WTC11 (cell line): ENCODE data around the gene DTWD2. TPM values are rescaled to one million over a fixed set of nuclear protein-coding genes. Genes with fewer than 3 reads are reported as not detected.

ENCODE experiments used
- ATAC-seq: fragments of 200-7000 bp; cut with Tn5 transposase; 2 replicates; pipeline ENCODE4 v1.10.0; 2021; ENCODE audit warnings: mild to moderate bottlenecking, moderate library complexity
- CTCF ChIA-PET: fragments of 300-600 bp; sonication (Branson Sonifier 250); formaldehyde crosslinking; loops from one replicate; lab custom pipeline; 2021; ENCODE audit warnings: antibody characterized with exemption; lab: Charles Lee
- POLR2A ChIA-PET: fragments of 350-600 bp; sonication (Branson Sonifier 250); formaldehyde crosslinking; loops from one replicate; lab custom pipeline; 2021; ENCODE audit warnings: antibody characterized with exemption; lab: Charles Lee
- DNase-seq: peaks from one replicate; pipeline ENCODE4 v3.0.0; 2021; ENCODE audit warnings: low spot score
- H3K27ac Mint-ChIP-seq: 2 replicates; pipeline ENCODE4 v1.8.0; 2021; ENCODE audit warnings: mixed read lengths
- H3K27me3 Mint-ChIP-seq: 2 replicates; pipeline ENCODE4 v1.8.0; 2021; ENCODE audit warnings: low read depth, mild to moderate bottlenecking, moderate library complexity, mixed read lengths
- H3K36me3 Mint-ChIP-seq: 2 replicates; pipeline ENCODE4 v1.8.0; 2021; ENCODE audit warnings: mixed read lengths
- H3K4me1 Mint-ChIP-seq: 2 replicates; pipeline ENCODE4 v1.8.0; 2022; ENCODE audit warnings: mixed read lengths
- H3K4me3 Mint-ChIP-seq: 2 replicates; pipeline ENCODE4 v1.8.0; 2021; ENCODE audit warnings: mild to moderate bottlenecking, moderate library complexity, mixed read lengths
- H3K9me3 Mint-ChIP-seq: 2 replicates; pipeline ENCODE4 v1.8.0; 2021; ENCODE audit warnings: mixed read lengths
- ATF1 ChIP-seq: sonication (generic); formaldehyde crosslinking; IDR thresholded peaks from 2 replicates; pipeline ENCODE4 v1.8.1; 2023; ENCODE audit warnings: mild to moderate bottlenecking, moderate library complexity, missing genetic modification reagents
- ELF4 ChIP-seq: sonication (generic); formaldehyde crosslinking; IDR thresholded peaks from 2 replicates; pipeline ENCODE4 v1.8.1; 2022; ENCODE audit warnings: low read depth, mild to moderate bottlenecking, moderate library complexity, missing genetic modification reagents
- ETV6 ChIP-seq: sonication (generic); formaldehyde crosslinking; IDR thresholded peaks from 2 replicates; pipeline ENCODE4 v1.8.1; 2022; ENCODE audit warnings: mild to moderate bottlenecking, missing genetic modification reagents
- FOXP1 ChIP-seq: sonication (generic); formaldehyde crosslinking; IDR thresholded peaks from 2 replicates; pipeline ENCODE4 v1.8.0; 2022; ENCODE audit warnings: missing genetic modification reagents, mild to moderate bottlenecking, moderate library complexity, borderline replicate concordance
- NR3C1 ChIP-seq: sonication (generic); formaldehyde crosslinking; conservative IDR thresholded peaks from 2 replicates; pipeline ENCODE4 v1.8.1; 2023; ENCODE audit warnings: low read depth, mild to moderate bottlenecking, missing genetic modification reagents
- PRRX2 ChIP-seq: fragments of 250-450 bp; sonication (Bioruptor Pico); IDR thresholded peaks from 2 replicates; pipeline ENCODE4 v1.8.0; 2021; ENCODE audit warnings: mild to moderate bottlenecking
- SMAD4 ChIP-seq: sonication (generic); formaldehyde crosslinking; IDR thresholded peaks from 2 replicates; pipeline ENCODE4 v1.8.0; 2022; ENCODE audit warnings: mild to moderate bottlenecking, missing genetic modification reagents
- TEAD4 ChIP-seq: sonication (generic); formaldehyde crosslinking; IDR thresholded peaks from 2 replicates; pipeline ENCODE4 v1.8.0; 2022; ENCODE audit warnings: mild to moderate bottlenecking, missing genetic modification reagents
- ZNF138 ChIP-seq: sonication (generic); formaldehyde crosslinking; conservative IDR thresholded peaks from 2 replicates; pipeline ENCODE4 v1.8.1; 2022; ENCODE audit warnings: mild to moderate bottlenecking, moderate library complexity, missing genetic modification reagents
- ZNF263 ChIP-seq: sonication (generic); formaldehyde crosslinking; IDR thresholded peaks from 2 replicates; pipeline ENCODE4 v1.8.1; 2022; ENCODE audit warnings: low read depth, mild to moderate bottlenecking, moderate library complexity, missing genetic modification reagents
- ZNF416 ChIP-seq: fragments of 250-450 bp; sonication (Bioruptor Pico); IDR thresholded peaks from 2 replicates; pipeline ENCODE4 v1.9.0; 2021; ENCODE audit warnings: mild to moderate bottlenecking, inconsistent platforms
- total RNA-seq: library from RNA; stranded (reverse); gene quantifications from 3 replicates; pipeline ENCODE4 v1.2.3, GENCODE V29; 2021
- TF ChIP-seq, protein P1 (sequence below): sonication (generic); formaldehyde crosslinking; IDR thresholded peaks from 2 replicates; pipeline ENCODE4 v1.8.0; 2022; ENCODE audit warnings: mild to moderate bottlenecking, missing genetic modification reagents
- TF ChIP-seq, protein P2 (sequence below): sonication (generic); formaldehyde crosslinking; IDR thresholded peaks from 2 replicates; pipeline ENCODE4 v1.8.0; 2022; ENCODE audit warnings: missing genetic modification reagents
- TF ChIP-seq, protein P3 (sequence below): sonication (generic); formaldehyde crosslinking; IDR thresholded peaks from 2 replicates; pipeline ENCODE4 v1.8.0; 2023; ENCODE audit warnings: missing genetic modification reagents
- TF ChIP-seq, protein P4 (sequence below): sonication (generic); formaldehyde crosslinking; IDR thresholded peaks from 2 replicates; pipeline ENCODE4 v1.8.1; 2022; ENCODE audit warnings: mild to moderate bottlenecking, moderate library complexity, missing genetic modification reagents

The DTWD2 gene
- total RNA-seq, 1 experiment from 2014 or later = 13.1 TPM

DNA sequence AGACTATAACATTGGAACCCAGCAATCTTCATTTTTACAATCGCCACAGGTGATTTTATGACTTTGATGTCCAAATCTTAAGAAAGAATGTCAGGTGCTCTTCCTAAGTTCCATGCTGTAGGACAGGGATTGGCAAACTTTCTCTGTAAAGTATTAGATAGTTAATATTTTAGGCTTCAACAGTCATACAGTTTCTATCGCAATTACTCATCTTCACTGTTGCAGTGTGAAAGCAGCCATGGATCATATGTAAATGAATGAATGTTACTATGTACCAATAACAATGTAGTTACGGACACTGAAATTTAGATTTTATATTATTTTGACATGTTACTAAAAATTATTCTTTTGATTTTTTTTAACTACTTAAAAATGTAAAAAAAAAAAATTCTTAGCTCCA is 169.7 kb downstream of the DTWD2 start:
- CTCF ChIA-PET = no interaction called here
- H3K9me3 Mint-ChIP-seq = no peaks in the 10 kb centered on the region
- H3K27ac Mint-ChIP-seq = no peak overlapping the region

DNA sequence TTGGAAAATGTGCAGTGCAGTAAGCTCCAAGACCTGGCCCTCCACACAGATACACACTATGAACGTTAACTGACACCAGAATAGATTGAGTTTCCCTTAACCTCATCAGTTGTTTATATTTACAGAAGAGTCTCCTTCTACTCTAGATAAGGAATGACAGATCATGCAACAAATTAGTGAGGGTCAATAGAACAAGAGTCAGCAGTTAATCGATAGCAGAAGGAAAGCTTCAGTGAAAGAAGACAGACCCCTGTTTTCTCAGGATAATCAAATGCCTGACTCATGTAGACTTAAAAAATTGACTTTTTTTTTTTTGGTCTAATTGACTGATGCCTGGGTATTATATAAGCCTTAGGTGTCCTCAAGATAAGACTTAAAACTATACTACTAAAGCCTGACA is 179.9 kb downstream of the DTWD2 start:
- Mint-ChIP-seq H3K4me1 (peaks cover 3% of the 10 kb centered on the region), H3K9me3 (peaks cover 36% of the 10 kb centered on the region), H3K27ac (no peak overlapping the region), H3K27me3 (no peaks in the 10 kb centered on the region), H3K4me3 (no peak overlapping the region), H3K36me3 (peaks cover 9% of the 10 kb centered on the region; the same call in 1 of the 2 replicates)
- ChIA-PET POLR2A (no interaction called here), CTCF (no interaction called here)
- DNase-seq (no peak), ATAC-seq (no peak)
- TF ChIP-seq ZNF138 (CRISPR knock-in tag) (no peak), SMAD4 (CRISPR knock-in tag) (no peak), NR3C1 (CRISPR knock-in tag) (no peak), ETV6 (no peak), ATF1 (CRISPR knock-in tag) (no peak), FOXP1 (CRISPR knock-in tag) (no peak)
- TF ChIP-seq, protein P1, sequence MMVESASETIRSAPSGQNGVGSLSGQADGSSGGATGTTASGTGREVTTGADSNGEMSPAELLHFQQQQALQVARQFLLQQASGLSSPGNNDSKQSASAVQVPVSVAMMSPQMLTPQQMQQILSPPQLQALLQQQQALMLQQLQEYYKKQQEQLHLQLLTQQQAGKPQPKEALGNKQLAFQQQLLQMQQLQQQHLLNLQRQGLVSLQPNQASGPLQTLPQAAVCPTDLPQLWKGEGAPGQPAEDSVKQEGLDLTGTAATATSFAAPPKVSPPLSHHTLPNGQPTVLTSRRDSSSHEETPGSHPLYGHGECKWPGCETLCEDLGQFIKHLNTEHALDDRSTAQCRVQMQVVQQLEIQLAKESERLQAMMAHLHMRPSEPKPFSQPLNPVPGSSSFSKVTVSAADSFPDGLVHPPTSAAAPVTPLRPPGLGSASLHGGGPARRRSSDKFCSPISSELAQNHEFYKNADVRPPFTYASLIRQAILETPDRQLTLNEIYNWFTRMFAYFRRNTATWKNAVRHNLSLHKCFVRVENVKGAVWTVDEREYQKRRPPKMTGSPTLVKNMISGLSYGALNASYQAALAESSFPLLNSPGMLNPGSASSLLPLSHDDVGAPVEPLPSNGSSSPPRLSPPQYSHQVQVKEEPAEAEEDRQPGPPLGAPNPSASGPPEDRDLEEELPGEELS = no peak
- TF ChIP-seq, protein P2, sequence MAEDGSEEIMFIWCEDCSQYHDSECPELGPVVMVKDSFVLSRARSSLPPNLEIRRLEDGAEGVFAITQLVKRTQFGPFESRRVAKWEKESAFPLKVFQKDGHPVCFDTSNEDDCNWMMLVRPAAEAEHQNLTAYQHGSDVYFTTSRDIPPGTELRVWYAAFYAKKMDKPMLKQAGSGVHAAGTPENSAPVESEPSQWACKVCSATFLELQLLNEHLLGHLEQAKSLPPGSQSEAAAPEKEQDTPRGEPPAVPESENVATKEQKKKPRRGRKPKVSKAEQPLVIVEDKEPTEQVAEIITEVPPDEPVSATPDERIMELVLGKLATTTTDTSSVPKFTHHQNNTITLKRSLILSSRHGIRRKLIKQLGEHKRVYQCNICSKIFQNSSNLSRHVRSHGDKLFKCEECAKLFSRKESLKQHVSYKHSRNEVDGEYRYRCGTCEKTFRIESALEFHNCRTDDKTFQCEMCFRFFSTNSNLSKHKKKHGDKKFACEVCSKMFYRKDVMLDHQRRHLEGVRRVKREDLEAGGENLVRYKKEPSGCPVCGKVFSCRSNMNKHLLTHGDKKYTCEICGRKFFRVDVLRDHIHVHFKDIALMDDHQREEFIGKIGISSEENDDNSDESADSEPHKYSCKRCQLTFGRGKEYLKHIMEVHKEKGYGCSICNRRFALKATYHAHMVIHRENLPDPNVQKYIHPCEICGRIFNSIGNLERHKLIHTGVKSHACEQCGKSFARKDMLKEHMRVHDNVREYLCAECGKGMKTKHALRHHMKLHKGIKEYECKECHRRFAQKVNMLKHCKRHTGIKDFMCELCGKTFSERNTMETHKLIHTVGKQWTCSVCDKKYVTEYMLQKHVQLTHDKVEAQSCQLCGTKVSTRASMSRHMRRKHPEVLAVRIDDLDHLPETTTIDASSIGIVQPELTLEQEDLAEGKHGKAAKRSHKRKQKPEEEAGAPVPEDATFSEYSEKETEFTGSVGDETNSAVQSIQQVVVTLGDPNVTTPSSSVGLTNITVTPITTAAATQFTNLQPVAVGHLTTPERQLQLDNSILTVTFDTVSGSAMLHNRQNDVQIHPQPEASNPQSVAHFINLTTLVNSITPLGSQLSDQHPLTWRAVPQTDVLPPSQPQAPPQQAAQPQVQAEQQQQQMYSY = no peak
- TF ChIP-seq, protein P3, sequence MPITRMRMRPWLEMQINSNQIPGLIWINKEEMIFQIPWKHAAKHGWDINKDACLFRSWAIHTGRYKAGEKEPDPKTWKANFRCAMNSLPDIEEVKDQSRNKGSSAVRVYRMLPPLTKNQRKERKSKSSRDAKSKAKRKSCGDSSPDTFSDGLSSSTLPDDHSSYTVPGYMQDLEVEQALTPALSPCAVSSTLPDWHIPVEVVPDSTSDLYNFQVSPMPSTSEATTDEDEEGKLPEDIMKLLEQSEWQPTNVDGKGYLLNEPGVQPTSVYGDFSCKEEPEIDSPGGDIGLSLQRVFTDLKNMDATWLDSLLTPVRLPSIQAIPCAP (CRISPR knock-in tag) = no peak

More for the DNA sequence above, 169.7 kb downstream of the DTWD2 start:
- Mint-ChIP-seq H3K27me3 (no peaks in the 10 kb centered on the region), H3K4me1 (peaks cover 10% of the 10 kb centered on the region), H3K4me3 (no peak overlapping the region), H3K36me3 (no peaks in the 10 kb centered on the region)
- POLR2A ChIA-PET = interaction anchor here (0.7 kb wide), 1 partner anchor 80 kb away, joined by 3 read pairs; no protein-coding TSS in a partner anchor
- no peak for ATAC-seq
- TF ChIP-seq, protein P4, sequence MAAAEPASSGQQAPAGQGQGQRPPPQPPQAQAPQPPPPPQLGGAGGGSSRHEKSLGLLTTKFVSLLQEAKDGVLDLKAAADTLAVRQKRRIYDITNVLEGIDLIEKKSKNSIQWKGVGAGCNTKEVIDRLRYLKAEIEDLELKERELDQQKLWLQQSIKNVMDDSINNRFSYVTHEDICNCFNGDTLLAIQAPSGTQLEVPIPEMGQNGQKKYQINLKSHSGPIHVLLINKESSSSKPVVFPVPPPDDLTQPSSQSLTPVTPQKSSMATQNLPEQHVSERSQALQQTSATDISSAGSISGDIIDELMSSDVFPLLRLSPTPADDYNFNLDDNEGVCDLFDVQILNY (CRISPR knock-in tag) = no peak
- TF ChIP-seq PRRX2 (CRISPR knock-in tag) = no peak
- no peak for TF ChIP-seq ZNF263 (CRISPR knock-in tag)
- TF ChIP-seq TEAD4 = no peak
- TF ChIP-seq ELF4 (CRISPR knock-in tag) = no peak
- no peak for DNase-seq

DNA sequence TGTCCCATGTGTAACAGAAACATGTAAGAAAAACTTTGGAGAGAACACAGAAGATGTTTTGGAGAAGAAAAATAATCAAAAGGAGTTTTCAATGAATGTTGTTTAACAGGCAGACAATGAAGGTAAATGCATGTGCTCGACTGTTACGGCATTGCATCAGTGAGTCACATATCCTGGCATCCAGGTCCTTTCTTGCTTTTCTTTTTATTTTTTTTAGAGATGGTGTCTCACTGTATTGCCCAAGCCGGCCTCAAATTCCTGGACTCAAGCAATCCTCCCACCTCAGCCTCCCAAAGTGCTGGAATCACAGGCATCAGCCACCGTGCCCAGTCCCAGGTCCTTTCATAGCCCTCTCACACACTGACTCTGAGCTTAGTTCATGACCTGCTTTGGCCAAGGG is 181.8 kb downstream of the DTWD2 start:
- TF ChIP-seq ZNF416 (CRISPR knock-in tag) = no peak
- CTCF ChIA-PET = no interaction called here

More for the DNA sequence above, 181.8 kb downstream of the DTWD2 start:
- peaks cover 5% of the 10 kb centered on the region for H3K4me1 Mint-ChIP-seq
- H3K36me3 Mint-ChIP-seq = peaks cover 9% of the 10 kb centered on the region; the same call in 1 of the 2 replicates
- POLR2A ChIA-PET = no interaction called here
- no peak overlapping the region for H3K27ac Mint-ChIP-seq
- no peaks in the 10 kb centered on the region for H3K27me3 Mint-ChIP-seq
- DNase-seq = no peak
- H3K9me3 Mint-ChIP-seq = peaks cover 31% of the 10 kb centered on the region
- H3K4me3 Mint-ChIP-seq = no peak overlapping the region
- no peak for ATAC-seq
